KMS-11 (cell line): ENCODE measurements around the gene MS4A1.
"Not testable (repeated sequence)": the region's sequence is repeated elsewhere in the genome, so short reads cannot be mapped to it uniquely, and the experiment has no call there.

Source experiments
- H2AFZ ChIP-seq: fragments of 200-600 bp; sonication (generic); 2 replicates; pipeline ENCODE4 v1.6.1; 2016; ENCODE audit warnings: antibody characterized with exemption, mixed run types, low read depth
- H3K27ac ChIP-seq: fragments of 200-600 bp; sonication (generic); 2 replicates; pipeline ENCODE4 v1.6.1; 2016; ENCODE audit warnings: mild to moderate bottlenecking, mixed run types
- H3K27me3 ChIP-seq: fragments of 200-600 bp; sonication (generic); 2 replicates; pipeline ENCODE4 v1.6.1; 2017; ENCODE audit warnings: mild to moderate bottlenecking, low read depth, mixed run types, moderate library complexity; ENCODE audit not compliant: insufficient read depth
- H3K36me3 ChIP-seq: fragments of 200-600 bp; sonication (generic); 2 replicates; pipeline ENCODE4 v1.6.1; 2017; ENCODE audit warnings: mild to moderate bottlenecking, mixed run types; ENCODE audit not compliant: insufficient read depth
- H3K4me1 ChIP-seq: fragments of 200-600 bp; sonication (generic); 2 replicates; pipeline ENCODE4 v1.6.1; 2016; ENCODE audit warnings: mild to moderate bottlenecking, low read depth, mixed run types; ENCODE audit not compliant: poor library complexity, severe bottlenecking
- H3K4me2 ChIP-seq: fragments of 200-600 bp; sonication (generic); 2 replicates; pipeline ENCODE4 v1.7.0; 2016; ENCODE audit warnings: mild to moderate bottlenecking, mixed run types
- H3K4me3 ChIP-seq: fragments of 200-600 bp; sonication (generic); IDR thresholded peaks from 2 replicates; pipeline ENCODE4 v1.6.1; 2017; ENCODE audit warnings: low read depth, low read length, mixed read lengths; ENCODE audit not compliant: insufficient read depth
- H3K79me2 ChIP-seq: fragments of 200-600 bp; sonication (generic); 2 replicates; pipeline ENCODE4 v1.6.1; 2016; ENCODE audit warnings: low read depth, mixed run types; ENCODE audit not compliant: insufficient read depth
- H3K9ac ChIP-seq: fragments of 200-600 bp; sonication (generic); 2 replicates; pipeline ENCODE4 v1.6.1; 2016; ENCODE audit warnings: mild to moderate bottlenecking, mixed run types
- H4K20me1 ChIP-seq: fragments of 200-600 bp; sonication (generic); 2 replicates; pipeline ENCODE4 v1.6.1; 2016; ENCODE audit warnings: mild to moderate bottlenecking, mixed run types; ENCODE audit not compliant: insufficient read depth
- TF ChIP-seq, protein P1 (sequence below): fragments of 200-600 bp; sonication (generic); conservative IDR thresholded peaks from 2 replicates; pipeline ENCODE4 v1.6.1; 2017; ENCODE audit warnings: low read depth, mild to moderate bottlenecking, antibody characterized with exemption, low read length, moderate library complexity, mixed read lengths

The MS4A1 gene

DNA sequence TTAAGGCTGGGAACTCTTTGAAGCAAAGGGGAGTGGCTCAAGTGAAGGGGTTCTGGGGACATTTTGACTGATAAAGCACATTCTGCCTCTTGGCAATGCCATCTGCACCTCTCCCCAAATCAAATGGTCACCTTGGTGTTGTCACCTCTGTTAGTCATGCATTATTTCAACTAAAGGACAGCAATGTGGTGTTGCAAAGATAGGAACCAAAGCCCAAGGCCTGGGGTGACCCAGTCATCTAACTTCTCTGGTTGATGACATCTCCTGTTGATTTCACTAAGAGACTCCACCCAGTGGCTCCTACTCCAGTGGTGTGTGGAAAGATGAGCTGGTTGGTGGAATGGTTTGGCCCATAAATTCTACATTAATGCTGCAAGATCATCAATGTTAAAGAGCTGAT is 7.8 kb upstream of the MS4A1 start:
- no peak overlapping the region for H3K4me3 ChIP-seq
- H2AFZ ChIP-seq, result no peak overlapping the region
- peaks cover 10% of the 10 kb centered on the region for H3K4me1 ChIP-seq
- no peak overlapping the region for H3K4me2 ChIP-seq
- H3K79me2 ChIP-seq, result no peaks in the 10 kb centered on the region
- H3K27ac ChIP-seq, result no peak overlapping the region
- no peaks in the 10 kb centered on the region for H4K20me1 ChIP-seq
- TF ChIP-seq, protein P1, sequence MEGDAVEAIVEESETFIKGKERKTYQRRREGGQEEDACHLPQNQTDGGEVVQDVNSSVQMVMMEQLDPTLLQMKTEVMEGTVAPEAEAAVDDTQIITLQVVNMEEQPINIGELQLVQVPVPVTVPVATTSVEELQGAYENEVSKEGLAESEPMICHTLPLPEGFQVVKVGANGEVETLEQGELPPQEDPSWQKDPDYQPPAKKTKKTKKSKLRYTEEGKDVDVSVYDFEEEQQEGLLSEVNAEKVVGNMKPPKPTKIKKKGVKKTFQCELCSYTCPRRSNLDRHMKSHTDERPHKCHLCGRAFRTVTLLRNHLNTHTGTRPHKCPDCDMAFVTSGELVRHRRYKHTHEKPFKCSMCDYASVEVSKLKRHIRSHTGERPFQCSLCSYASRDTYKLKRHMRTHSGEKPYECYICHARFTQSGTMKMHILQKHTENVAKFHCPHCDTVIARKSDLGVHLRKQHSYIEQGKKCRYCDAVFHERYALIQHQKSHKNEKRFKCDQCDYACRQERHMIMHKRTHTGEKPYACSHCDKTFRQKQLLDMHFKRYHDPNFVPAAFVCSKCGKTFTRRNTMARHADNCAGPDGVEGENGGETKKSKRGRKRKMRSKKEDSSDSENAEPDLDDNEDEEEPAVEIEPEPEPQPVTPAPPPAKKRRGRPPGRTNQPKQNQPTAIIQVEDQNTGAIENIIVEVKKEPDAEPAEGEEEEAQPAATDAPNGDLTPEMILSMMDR, result no peak
- no peaks in the 10 kb centered on the region for H3K27me3 ChIP-seq
- no peak overlapping the region for H3K9ac ChIP-seq
- no peaks in the 10 kb centered on the region for H3K36me3 ChIP-seq

DNA sequence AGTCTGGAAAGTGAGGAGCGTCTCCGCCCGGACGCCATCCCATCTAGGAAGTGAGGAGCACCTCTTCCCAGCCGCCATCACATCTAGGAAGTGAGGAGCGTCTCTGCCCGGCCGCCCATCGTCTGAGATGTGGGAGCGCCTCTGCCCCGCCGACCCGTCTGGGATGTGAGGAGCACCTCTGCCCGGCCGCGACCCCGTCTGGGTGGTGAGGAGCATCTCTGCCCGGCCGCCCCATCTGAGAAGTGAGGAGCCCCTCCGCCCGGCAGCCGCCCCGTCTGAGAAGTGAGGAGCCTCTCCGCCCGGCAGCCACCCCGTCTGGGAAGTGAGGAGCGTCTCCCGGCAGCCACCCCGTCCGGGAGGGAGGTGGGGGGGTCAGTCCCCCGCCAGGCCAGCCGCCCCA is 4.5 kb upstream of the MS4A1 start:
- not testable (repeated sequence) for H2AFZ ChIP-seq, H3K4me3 ChIP-seq, H3K79me2 ChIP-seq, H3K27ac ChIP-seq, H3K9ac ChIP-seq, H3K36me3 ChIP-seq, H3K27me3 ChIP-seq, H3K4me1 ChIP-seq, H4K20me1 ChIP-seq, H3K4me2 ChIP-seq

DNA sequence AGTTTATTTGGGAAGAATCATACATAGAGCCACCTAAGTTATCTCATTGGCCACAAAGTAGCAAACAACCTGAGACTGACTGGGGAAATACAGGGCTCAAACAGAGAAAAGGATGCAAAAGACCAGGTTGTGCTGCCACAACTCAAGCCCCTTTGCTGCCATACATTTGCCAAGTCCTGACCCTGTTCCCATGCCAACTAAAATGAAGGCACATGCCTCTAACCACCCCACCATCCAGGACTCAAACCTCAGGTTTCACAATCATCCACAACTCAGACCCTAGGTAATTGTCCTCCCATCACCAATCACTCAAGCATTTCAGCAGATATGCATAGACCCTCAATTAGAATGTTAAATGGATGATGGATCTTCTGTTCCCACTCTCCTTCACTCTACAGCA is 1.4 kb upstream of the MS4A1 start:
- Histone ChIP-seq H3K4me3 (no peak overlapping the region), H3K4me2 (no peak overlapping the region), H3K4me1 (no peaks in the 10 kb centered on the region), H3K36me3 (no peaks in the 10 kb centered on the region), H3K27me3 (no peaks in the 10 kb centered on the region), H3K9ac (no peak overlapping the region), H3K27ac (no peak overlapping the region), H2AFZ (no peak overlapping the region), H4K20me1 (no peaks in the 10 kb centered on the region), H3K79me2 (no peaks in the 10 kb centered on the region)
- TF ChIP-seq, protein P1, result no peak

DNA sequence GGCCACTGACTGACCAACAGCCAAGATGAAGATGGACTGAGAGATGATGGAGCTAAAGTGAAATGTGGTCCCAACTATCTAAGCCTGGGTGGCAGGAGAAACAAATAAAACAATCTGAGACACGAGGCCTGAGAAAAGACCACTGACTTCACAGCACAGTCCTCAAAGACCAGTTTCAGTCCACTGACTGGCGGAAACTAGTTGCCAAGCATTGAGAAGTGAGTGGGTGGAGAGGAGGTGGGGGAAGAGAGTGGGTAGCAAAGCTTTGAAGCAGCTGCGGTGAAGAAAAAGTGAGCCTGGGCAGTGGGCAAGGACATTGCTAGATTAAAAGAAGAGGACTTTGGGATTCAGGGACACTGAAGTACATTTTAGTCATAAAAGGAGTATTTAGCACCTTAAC is 1.9 kb downstream of the MS4A1 start:
- H3K36me3 ChIP-seq, result no peaks in the 10 kb centered on the region
- TF ChIP-seq, protein P1, result no peak

DNA sequence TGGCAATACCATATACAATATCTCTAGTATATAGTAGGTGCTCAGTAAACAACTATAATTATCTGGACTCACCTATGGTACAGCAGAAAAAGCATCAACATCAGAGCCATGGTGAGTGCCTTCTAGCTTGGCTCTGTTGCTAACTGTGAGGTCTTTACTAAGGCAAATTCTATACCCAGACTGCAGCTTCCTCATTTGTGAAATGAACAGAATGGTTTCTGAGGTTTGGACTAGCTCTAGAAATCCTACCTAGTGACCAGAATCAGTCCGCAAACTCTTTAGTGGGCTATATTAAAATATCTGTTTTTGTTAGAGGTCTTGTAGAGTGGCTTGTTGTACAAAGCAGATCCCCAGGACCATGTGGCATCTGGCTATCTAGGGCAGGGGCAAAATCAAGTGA is 3.7 kb downstream of the MS4A1 start:
- H3K36me3 ChIP-seq, result no peaks in the 10 kb centered on the region

More for the DNA sequence above, 1.9 kb downstream of the MS4A1 start:
- Histone ChIP-seq H3K27me3 (no peaks in the 10 kb centered on the region), H2AFZ (no peak overlapping the region), H3K4me2 (no peak overlapping the region), H3K4me3 (no peak overlapping the region), H3K4me1 (no peaks in the 10 kb centered on the region), H3K79me2 (no peaks in the 10 kb centered on the region), H3K27ac (no peak overlapping the region), H3K9ac (no peak overlapping the region), H4K20me1 (no peaks in the 10 kb centered on the region)

More for the DNA sequence above, 3.7 kb downstream of the MS4A1 start:
- no peak overlapping the region for H3K9ac ChIP-seq
- H3K4me1 ChIP-seq, result no peaks in the 10 kb centered on the region
- TF ChIP-seq, protein P1, result no peak
- H3K27me3 ChIP-seq, result no peaks in the 10 kb centered on the region
- no peaks in the 10 kb centered on the region for H3K79me2 ChIP-seq
- no peak overlapping the region for H2AFZ ChIP-seq
- no peaks in the 10 kb centered on the region for H4K20me1 ChIP-seq
- H3K27ac ChIP-seq, result no peak overlapping the region
- no peak overlapping the region for H3K4me2 ChIP-seq
- no peak overlapping the region for H3K4me3 ChIP-seq
